IMR-90 (cell line): ENCODE data around the gene LELP1.

Source experiments
- CEBPB ChIP-seq: IDR thresholded peaks from 2 replicates; pipeline ENCODE4 v1.6.1; 2012; ENCODE audit warnings: low read depth, low read length, improper control_type of control experiment
- CTCF ChIP-seq: conservative IDR thresholded peaks from 2 replicates; pipeline ENCODE4 v1.5.1; 2012; ENCODE audit warnings: mild to moderate bottlenecking, low read depth, low read length, improper control_type of control experiment
- FOS ChIP-seq: fragments of 150-350 bp; IDR thresholded peaks from 2 replicates; pipeline ENCODE4 v1.6.1; 2016; ENCODE audit warnings: low read depth, low read length
- POLR2A ChIP-seq: IDR thresholded peaks from 2 replicates; pipeline ENCODE4 v1.6.1; 2012; ENCODE audit warnings: mild to moderate bottlenecking, low read depth, low read length
- RCOR1 ChIP-seq: IDR thresholded peaks from 2 replicates; pipeline ENCODE4 v1.6.1; 2012; ENCODE audit warnings: mild to moderate bottlenecking, low read length, improper control_type of control experiment; ENCODE audit not compliant: insufficient replicate concordance
- SMC3 ChIP-seq: fragments of 150-350 bp; IDR thresholded peaks from 2 replicates; pipeline ENCODE4 v1.6.1; 2016; ENCODE audit warnings: low read depth, mild to moderate bottlenecking, antibody characterized with exemption, low read length, moderate library complexity
- USF2 ChIP-seq: fragments of 150-350 bp; IDR thresholded peaks from 2 replicates; pipeline ENCODE4 v1.6.1; 2017; ENCODE audit warnings: mild to moderate bottlenecking, antibody characterized with exemption, low read length, low read depth

GRCh38 chr1:153217212-153217611 is 14.0 kb downstream of the LELP1 start, which contains the start of gene PRR9:
- TF ChIP-seq POLR2A, result no peak
- no peak for TF ChIP-seq CTCF
- no peak for TF ChIP-seq CEBPB
- TF ChIP-seq FOS, result no peak
- no peak for TF ChIP-seq USF2
- no peak for TF ChIP-seq SMC3
- no peak for TF ChIP-seq RCOR1
